ENCODE measurements around the gene ZNF608. TPM values are rescaled to one million over a fixed set of nuclear protein-coding genes. Genes with fewer than 3 reads are reported as not detected.
A peak's percentile ranks its signal among the peaks of the same experiment; 100 is the strongest.

The ZNF608 gene
- total RNA-seq, 4 donors from 2014 or later, result 24.4 to 41.4 (median 36.1) TPM

DNA sequence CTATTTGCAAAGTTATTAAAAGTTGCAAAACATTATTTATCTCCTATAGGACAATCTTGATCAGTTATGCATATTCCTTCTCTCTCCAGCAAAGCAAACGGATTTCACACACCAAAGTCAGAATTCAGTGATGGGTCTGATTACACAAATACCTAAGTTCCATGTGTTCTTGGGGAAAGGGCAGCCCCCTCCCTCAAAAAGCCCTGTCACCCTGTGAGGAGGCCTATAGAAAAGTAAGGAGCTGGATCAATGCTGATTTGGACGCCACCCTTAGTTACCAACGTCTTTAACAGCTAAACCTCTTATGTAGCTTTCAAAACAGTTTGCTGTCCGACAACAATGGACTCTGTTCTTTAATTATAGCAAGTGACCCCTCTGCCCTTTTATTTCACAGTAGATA lies 6.4 kb downstream of the ZNF608 start:
- peak overlapping the region in 3 of 4 donors; percentile 39 to 92 (median 90) for H3K27ac ChIP-seq
- peaks cover 0 to 81% (median 21%) of the 10 kb centered on the region in 3 donors for H3K4me1 ChIP-seq
- WGBS, 2 donors (ENCODE audit: low coverage in 1 of 2), result 79 to 83% methylated on average over 2 to 4 of the region's 4 CpGs
- ATAC-seq, result no peak
- H3K27me3 ChIP-seq, result no peaks in the 10 kb centered on the region
- TF ChIP-seq POLR2A (IDR thresholded peaks at IDR 0.05) (no peak), POLR2AphosphoS5 (IDR thresholded peaks at IDR 0.05) (no peak), EP300 (IDR thresholded peaks at IDR 0.05) (no peak)
- TF ChIP-seq, protein P1, sequence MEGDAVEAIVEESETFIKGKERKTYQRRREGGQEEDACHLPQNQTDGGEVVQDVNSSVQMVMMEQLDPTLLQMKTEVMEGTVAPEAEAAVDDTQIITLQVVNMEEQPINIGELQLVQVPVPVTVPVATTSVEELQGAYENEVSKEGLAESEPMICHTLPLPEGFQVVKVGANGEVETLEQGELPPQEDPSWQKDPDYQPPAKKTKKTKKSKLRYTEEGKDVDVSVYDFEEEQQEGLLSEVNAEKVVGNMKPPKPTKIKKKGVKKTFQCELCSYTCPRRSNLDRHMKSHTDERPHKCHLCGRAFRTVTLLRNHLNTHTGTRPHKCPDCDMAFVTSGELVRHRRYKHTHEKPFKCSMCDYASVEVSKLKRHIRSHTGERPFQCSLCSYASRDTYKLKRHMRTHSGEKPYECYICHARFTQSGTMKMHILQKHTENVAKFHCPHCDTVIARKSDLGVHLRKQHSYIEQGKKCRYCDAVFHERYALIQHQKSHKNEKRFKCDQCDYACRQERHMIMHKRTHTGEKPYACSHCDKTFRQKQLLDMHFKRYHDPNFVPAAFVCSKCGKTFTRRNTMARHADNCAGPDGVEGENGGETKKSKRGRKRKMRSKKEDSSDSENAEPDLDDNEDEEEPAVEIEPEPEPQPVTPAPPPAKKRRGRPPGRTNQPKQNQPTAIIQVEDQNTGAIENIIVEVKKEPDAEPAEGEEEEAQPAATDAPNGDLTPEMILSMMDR (IDR thresholded peaks at IDR 0.05), result no peak
- no peaks in the 10 kb centered on the region for H3K36me3 ChIP-seq
- H3K4me3 ChIP-seq, result no peak overlapping the region
- no peaks in the 10 kb centered on the region for H3K9me3 ChIP-seq

DNA sequence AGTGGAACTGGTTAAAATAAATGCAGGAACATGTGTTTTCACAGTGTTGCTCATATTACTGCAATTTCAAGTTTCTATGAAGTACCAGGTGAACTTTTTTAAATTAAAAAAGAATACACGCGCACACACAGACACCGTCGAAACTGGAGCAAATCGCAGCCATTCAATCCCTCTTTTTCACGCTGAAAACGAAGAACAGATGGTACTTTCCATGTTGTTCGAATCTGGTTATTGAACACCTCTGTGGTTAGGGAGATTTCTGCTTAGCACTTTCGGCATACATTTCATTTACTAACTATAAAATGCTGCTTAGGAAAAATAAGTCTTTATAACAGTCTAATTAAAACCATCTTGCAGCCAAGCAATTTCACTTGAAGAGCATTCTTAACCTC lies 6.8 kb downstream of the ZNF608 start:
- Histone ChIP-seq H3K4me3 (no peak overlapping the region), H3K27ac (peak overlapping the region in 2 of 4 donors; percentile 90 to 92), H3K4me1 (peaks cover 3 to 85% (median 24%) of the 10 kb centered on the region in 3 donors), H3K27me3 (no peaks in the 10 kb centered on the region), H3K36me3 (no peaks in the 10 kb centered on the region), H3K9me3 (no peaks in the 10 kb centered on the region)
- no peak for ATAC-seq
- TF ChIP-seq EP300 (IDR thresholded peaks at IDR 0.05) (no peak), POLR2AphosphoS5 (IDR thresholded peaks at IDR 0.05) (no peak), POLR2A (IDR thresholded peaks at IDR 0.05) (no peak)
- TF ChIP-seq, protein P1 (IDR thresholded peaks at IDR 0.05), result no peak
- WGBS, 2 donors (ENCODE audit: low coverage in 1 of 2), result 79 to 90% methylated on average over 9 of the region's 9 CpGs

DNA sequence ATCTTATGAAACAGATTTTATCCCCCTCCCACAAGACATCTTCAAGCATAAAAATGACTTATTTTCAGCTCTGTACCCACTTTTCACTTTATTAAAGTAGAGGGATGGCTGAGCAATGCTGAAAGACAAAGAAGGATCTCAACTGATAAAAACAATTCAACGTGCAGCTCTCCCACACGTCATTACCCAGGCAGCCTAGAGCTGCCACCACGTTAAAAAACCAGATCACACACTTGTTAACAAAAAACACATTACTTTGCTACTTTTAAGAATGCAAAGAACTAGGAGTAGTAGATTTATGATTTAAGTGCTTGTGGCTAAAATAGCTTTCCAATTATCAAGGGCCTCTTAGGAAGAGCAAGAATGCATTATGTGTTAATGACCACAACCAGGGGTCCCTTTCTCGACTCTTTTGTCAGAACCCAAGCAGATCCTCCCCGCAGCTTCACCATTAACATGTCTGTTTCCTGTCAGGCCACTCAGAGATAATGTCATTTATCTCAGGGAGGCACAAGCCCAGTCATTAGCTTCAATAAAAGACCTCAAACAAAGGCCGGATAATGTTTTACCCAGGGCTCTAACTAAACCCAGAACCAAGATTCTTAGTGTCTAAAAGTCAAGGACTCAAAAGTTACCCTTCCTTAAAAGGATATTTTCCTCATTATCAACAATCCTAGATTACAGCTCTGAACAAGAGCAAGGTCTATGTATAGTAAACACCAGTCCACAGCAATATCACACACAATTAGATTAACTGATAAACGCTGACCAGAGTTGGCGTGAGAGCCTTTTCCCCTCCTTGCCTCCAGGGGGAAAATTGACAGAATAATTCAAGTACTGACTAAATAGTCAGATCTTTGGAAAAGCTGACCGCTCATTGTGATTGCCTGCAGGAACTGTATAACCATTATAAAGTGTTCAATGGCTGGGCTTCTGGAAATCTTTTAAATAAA lies 7.5 kb downstream of the ZNF608 start:
- Histone ChIP-seq H3K27ac (peak overlapping the region; percentile 25 to 92 (median 52)), H3K4me3 (no peak overlapping the region), H3K9me3 (no peaks in the 10 kb centered on the region), H3K36me3 (no peaks in the 10 kb centered on the region), H3K27me3 (no peaks in the 10 kb centered on the region), H3K4me1 (peaks cover 3 to 92% (median 30%) of the 10 kb centered on the region in 3 donors)
- TF ChIP-seq, protein P1 (IDR thresholded peaks at IDR 0.05), result peak in 2 of 4 experiments; percentile 10 to 13
- TF ChIP-seq POLR2AphosphoS5 (IDR thresholded peaks at IDR 0.05), result no peak
- WGBS, 2 donors (ENCODE audit: low coverage in 1 of 2), result 31 to 66% methylated on average over 6 to 9 of the region's 9 CpGs
- ATAC-seq, result no peak

DNA sequence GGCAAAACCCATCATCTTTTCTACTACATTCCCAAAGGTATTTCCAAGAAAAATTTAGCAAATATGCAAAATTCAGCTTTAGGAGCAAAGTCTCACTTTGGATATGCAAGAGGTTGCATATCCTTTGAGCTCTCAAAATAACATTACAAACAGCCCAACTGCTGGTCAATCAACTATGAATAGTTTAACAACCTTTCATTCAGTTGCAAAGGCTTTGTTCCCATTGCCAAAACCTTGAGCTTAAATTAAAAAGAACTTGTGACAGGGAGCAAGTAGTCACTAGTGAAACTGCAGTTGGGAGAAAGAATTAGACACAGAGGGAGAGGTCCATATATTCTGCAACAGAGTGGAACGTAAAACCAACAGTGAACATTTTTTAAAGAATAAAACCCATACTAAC lies 8.8 kb downstream of the ZNF608 start:
- no peak overlapping the region for H3K4me3 ChIP-seq
- peak overlapping the region in 3 of 4 donors; percentile 27 to 92 (median 78) for H3K27ac ChIP-seq
- 50 to 86% methylated on average over 1 of the region's 1 CpG for WGBS, 2 donors (ENCODE audit: low coverage in 1 of 2)
- peaks cover 6 to 99% (median 32%) of the 10 kb centered on the region in 3 donors for H3K4me1 ChIP-seq
- H3K9me3 ChIP-seq, result no peaks in the 10 kb centered on the region
- no peaks in the 10 kb centered on the region for H3K27me3 ChIP-seq
- H3K36me3 ChIP-seq, result no peaks in the 10 kb centered on the region
- no peak for ATAC-seq
- TF ChIP-seq POLR2AphosphoS5 (IDR thresholded peaks at IDR 0.05) (no peak), EP300 (IDR thresholded peaks at IDR 0.05) (no peak), POLR2A (IDR thresholded peaks at IDR 0.05) (no peak)
- TF ChIP-seq, protein P1 (IDR thresholded peaks at IDR 0.05), result no peak

DNA sequence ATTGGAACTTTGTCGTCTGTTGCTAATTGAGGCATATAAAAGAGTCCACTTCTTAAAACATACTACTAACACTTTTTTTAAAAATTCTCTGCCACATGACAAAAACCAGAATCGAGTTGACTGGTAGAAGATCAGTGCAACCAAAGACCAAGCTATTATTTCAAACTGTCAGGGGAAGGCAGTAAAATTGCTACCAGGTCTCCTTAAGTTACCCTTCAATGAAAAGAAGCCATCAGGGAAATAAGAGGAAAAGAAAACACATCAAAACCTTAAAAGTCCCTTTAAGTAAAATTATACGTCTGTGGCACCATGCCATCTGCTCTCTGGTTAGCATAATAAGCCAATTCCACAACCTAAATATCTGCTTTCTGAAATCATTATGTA lies 9.6 kb downstream of the ZNF608 start:
- Histone ChIP-seq H3K27me3 (no peaks in the 10 kb centered on the region), H3K36me3 (no peaks in the 10 kb centered on the region), H3K27ac (peak overlapping the region; percentile 47 to 92 (median 70)), H3K9me3 (no peaks in the 10 kb centered on the region), H3K4me3 (no peak overlapping the region), H3K4me1 (peaks cover 6 to 100% (median 35%) of the 10 kb centered on the region in 3 donors)
- no peak for ATAC-seq
- no peak for TF ChIP-seq EP300 (IDR thresholded peaks at IDR 0.05)
- no peak for TF ChIP-seq POLR2A (IDR thresholded peaks at IDR 0.05)
- TF ChIP-seq, protein P1 (IDR thresholded peaks at IDR 0.05), result no peak
- TF ChIP-seq POLR2AphosphoS5 (IDR thresholded peaks at IDR 0.05), result no peak
- WGBS, 2 donors (ENCODE audit: low coverage in 1 of 2), result 22 to 44% methylated on average over 3 of the region's 3 CpGs

Data from gastroesophageal sphincter (tissue), 4 donors.